HG03066 (cell line): Measurements from ENCODE around the gene POLN.
"Not testable (repeated sequence)": the region's sequence is repeated elsewhere in the genome, so short reads cannot be mapped to it uniquely, and the experiment has no call there.

ENCODE experiments used
- ATAC-seq: cut with Tn5 transposase; IDR thresholded peaks from one replicate; pipeline ENCODE4 v1.9.1; 2021; ENCODE audit warnings: low read depth; ENCODE audit not compliant: unreplicated experiment

POLN gene

DNA sequence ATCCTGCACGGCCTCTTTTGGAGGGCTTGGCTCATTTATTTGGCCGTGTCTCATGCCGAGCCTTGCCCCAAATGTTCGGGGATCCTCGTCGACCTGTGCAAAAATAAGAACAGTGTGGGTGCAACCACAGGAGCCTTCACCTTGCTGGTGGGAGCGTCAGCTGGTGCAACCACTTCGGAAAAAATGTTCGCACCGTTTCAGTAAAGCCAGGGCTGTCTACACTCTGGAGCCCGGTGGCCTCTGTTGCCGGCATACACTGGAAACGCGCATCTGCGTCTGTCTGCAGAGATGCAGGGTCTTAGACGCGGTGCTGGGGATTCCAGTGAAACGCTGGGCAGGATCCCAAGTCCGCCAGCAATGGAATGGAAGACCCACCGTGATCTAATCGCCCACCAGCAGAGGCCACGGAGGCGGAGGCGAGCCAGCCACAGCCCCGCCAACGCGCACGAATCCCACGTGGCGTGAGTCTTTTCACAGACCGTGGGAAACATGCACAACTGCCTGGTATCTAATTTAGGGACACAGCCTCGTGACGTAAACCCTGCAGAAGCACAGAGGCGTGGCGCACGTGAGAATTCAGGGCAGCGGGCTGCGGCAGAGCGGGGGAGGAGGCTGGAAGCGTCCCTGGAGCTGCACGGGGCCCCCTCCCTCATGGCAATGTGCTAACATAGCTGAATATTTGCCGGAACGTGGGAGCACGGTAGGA, 33.8 kb upstream of the POLN start:
- ATAC-seq = no peak

DNA sequence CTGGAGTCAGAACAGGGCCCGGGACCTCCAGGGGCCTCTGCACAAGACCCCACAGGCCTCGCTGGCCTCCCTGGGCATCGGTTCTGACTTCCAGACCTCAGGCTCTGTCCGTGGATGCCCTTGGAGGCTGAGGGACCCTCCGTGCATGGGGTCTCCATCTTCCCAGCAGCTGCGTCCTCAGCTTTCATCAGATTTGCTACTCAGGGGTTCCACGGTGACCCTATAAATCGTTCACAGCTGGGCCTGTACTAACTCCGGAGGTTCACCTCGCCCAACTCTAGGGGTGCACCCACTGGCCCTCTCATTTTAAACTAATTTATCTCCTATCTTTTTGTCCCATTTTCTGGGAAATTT, 33.1 kb upstream of the POLN start:
- ATAC-seq = not testable (repeated sequence)

DNA sequence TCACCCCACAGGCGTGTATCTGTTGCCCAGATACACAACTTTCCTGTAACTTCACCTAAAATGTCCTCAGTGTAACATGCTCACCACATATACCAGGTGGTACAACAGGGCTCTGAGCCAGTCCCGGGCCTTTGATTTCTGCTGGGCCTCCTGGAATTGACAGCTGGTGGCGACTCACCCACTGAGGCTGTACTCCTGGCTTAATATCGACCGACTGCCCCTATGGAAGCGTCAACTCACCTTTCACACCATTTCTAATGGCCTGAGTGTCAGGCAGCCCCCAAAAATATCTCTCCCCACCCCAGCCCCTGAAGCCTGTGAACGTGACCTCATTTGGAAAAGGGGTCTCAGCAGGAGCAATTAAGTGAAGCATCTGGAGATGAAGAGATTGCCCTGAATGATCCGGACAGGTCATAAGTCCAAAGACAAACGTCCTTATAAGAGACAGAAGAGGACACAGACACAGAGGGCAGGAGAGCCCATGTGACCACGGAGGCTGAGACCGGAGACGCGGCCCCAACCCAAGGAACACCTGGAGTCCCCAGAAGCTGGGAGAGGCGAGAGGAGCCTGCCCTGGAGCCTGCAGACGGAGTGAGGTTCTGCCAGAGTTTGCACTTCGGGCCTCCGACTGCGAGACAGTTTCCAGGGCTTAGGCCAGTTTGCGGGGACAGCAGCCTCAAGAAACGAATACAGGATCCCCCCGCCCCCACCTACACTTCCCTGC, 32.6 kb upstream of the POLN start:
- ATAC-seq = no peak

GRCh38 chr4:2273657-2274319, 31.9 kb upstream of the POLN start:
- ATAC-seq = no peak

DNA sequence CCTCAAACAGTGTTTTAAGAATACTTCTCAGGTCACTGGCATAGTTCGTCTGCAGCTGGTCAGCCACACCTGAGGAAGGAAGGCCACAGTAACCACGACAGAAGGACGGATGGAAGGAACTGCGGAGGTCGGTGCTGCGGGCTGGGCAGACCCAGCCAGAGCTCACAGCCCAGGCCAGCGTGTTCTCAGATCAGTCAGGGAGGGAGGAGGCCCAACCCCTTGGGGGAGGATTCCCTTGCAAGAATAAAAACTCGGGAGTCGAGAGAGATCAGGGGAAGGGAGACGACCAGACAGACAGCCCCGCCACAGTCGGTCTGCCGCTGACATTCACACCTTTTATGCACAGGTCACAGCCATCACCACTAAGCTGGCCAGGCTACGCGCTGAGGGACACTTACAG, 31.3 kb upstream of the POLN start:
- ATAC-seq = no peak

GRCh38 chr4:2272828-2273120, 30.9 kb upstream of the POLN start:
- no peak for ATAC-seq

GRCh38 chr4:2272026-2272827, 30.3 kb upstream of the POLN start:
- ATAC-seq = no peak

- ATAC-seq = no peak
These were observed 29.5 kb upstream of the POLN start for GRCh38 chr4:2271279-2272025.

DNA sequence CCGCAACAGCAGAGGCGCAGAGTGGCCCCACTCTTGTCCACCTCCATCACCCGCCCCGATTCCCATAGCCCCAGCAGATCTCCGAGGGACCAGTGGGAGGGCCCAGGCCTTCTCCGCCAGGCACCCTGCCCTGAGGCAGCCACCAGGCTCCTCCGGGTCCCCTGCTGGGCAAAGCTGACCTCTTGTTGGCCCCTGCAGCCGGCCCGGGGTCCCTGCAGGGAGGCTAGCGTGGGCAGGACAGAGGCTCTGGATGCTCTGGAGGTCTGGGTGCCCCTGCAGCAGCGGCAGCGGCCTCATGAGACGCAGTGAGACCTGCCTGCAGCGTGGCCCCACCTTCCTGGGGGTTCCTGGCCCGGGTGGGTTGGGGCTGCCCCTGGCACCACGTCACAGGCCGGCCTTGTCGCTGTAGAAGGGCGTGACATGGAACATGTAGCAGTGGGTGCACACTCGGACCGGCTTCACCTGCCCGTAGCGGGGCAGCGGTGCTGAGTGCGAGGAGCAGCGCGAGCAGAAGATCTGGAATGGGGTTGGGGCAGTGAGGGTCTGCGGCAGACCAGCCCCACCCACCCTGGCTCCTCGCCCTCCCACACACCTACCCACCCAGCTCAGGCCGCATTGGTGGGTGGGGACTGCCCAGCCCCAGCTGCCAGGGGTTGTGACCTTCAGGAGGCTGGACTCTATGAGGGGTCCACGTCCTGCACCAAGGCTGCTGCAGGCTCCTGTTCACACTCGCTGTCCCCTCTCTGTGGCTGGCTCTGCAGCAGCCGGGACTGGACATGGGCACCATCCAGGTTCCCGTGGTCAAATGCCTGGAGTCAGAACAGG, 28.6 kb upstream of the POLN start:
- no peak for ATAC-seq

DNA sequence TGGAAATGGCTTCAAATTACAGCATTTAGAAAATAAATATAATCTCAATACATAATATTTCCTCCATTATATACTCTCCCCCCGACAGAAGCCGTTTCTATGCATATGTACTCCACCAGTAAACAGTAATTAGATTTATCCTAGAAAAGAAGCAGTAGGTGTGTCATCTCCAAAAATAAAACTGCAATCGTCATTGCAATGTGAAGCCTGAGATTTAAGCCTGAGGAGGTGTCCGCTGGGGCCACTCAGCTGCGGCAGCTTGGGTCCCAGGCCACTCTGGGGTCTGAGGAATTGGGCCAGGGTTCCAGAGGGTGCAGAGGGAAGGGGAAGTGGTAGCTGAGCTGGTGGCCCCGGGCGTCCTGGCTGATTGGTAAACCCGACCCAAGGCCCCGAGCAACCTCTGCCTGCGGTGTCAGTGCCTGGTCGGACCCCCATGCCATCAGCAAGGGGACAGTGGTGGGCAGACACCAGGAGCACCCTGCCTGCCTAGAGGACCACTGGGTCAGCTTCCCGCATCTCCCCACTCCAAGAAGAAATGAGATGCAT, 27.8 kb upstream of the POLN start:
- no peak for ATAC-seq

- no peak for ATAC-seq
These were observed 27.2 kb upstream of the POLN start for GRCh38 chr4:2269206-2269531.

DNA sequence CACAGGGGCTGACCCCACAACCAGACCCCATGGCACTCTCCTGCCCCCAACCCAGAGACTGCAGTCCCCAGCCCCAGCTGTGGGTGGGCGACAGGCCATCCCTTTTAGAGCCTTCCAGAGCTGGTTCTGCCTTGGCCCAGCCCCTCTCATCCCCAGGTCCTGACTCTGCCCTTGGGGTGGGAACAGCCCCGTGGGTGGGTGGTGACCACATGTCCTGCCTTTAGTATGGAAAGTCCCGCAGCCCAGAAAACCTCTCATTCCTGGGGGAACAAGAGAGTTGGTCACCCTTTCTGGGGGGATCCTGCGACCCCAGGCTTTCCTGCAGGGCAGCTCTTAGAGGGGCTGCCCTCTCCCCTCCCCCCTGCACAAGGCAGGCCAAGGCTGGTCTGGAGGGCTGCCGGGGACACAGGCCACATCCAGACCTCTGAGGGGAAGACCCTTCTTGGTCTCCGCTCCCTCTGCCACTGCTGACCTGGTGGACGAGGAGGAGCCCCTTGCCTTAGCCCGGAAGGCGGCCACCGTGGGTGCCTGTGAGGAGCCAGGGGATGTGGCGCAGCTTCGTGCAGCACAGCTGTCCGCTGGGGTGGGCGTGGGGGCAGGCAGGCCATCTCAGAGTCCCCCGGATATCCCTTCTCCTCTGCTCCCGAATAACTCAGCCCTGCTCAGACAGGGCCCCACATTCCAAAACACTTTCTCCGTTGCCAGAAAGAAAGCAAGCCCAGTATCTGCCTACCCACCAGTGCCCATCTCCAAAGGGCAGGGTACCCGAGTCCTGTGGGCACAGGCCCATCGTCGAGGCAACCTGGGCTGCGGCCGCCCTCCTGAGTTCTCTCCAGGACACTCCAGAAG, 26.7 kb upstream of the POLN start:
- no peak for ATAC-seq

- no peak for ATAC-seq
These were observed 25.9 kb upstream of the POLN start for GRCh38 chr4:2267841-2268240.

DNA sequence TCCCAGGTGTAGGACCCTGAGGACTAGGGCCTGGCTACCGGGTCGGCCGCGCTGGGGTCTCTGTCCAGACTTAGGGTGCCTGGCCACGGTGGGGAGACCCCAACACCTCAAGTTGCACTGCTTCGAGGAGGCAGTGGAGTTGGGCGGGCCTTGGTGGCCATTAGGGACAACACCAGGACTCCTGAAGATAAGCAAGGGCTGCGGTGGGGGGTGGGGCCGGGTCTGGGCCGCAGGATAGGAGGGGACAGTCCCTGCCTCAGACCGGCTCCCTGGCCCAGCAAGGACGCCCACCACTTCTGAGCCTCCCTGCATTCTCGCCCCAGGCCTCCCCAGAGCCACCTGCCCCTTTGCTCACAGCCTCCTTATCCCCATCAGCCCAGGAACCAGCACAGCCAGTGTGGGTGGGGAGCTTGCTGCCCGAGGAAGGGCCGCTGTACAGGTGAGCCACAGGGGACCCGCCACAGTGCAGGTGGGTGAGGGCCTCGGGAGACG, 25.4 kb upstream of the POLN start:
- ATAC-seq = no peak

DNA sequence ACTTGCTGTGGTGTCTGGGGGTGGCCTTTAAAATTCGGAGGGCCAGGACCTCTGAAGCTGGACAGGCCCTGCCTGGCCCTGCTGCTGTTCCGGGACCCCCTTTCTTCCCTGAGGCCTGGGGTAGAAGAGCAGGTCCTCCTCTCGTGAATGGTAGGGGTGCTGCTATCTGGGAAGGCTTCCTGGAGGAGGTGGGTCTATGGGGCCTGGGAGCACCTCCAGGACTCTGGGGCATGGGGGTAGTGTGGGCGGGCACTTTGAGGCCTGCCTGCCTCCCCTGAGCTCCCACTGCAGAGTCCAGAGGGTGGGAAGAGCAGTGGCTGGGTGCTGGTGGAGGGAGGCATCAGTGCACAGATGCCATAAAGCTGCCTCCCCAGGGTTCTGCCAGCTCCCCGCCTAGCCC, 24.9 kb upstream of the POLN start:
- no peak for ATAC-seq

DNA sequence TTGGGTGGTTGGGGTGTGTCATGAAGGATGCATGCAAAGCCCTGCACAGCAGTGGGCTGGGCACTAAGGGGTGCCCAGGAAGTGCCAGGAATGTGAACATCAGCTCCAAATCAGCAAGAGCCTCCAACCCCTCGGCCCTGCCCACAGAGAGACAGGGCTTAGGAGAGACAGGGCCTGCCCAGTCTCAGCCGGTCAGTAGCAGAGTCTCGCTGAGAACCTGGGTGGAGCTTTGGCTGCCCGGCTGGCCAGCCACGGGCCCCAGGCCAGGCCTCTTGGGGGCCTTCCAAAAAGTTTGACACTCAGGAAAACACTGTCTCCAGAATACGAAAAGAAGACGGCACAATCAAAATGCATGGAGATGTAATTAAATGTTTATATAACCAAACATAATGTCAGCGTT, 24.3 kb upstream of the POLN start:
- ATAC-seq = no peak

DNA sequence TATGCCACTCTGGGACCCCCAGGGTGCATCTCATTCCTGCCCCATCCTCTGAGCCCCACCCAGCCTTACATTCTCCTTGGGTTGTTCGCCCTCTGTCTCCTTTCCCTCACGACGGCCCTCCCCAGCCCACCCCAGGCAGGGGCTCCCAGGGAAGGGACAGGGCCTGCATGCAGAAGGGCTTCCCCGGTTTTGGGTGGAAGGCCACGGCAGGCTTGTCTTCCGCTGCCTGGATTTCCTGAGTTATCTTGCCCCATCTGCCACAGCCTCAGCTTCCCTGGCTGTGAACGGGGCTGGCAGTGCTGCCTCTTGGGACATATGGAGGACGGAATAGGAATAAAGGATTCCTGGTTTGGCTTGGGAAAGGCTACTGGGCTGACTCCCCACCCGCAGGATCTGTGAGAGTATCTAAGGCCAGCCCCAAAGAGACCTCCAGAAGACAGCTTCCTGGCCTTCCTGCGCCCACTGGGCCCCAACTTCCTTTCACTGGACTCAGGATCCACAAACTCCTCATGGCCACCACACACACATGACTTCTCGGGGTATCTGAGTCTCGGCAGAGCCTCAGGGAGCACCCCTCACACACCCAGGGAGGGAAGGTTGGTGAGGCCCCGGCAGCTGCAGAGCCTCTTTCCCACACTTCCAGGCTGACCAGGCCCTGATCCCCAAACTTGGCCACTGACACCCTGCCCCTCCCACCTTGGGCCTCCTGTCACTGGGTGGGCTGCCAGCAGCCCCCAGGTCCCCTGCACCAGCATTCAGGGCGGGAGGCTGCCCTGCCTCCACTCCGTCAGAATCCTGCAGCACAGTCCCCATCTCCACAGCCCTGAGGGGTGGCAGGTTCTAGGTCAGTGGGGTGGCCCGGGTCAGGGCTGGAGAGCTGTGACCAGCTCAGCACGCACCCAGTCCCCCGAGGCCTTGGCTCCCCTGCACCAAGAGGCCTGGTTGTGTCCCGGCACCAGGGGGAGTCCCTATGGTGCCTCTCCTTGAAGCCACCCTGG, 23.5 kb upstream of the POLN start:
- ATAC-seq = no peak
